ENCODE results near the gene PCED1B. TPM values are rescaled to one million over a fixed set of nuclear protein-coding genes. Genes with fewer than 3 reads are reported as not detected.

Gene PCED1B
- total and polyA plus RNA-seq, 2 donors (not counting 1 experiment from before 2014, with no cell fraction given) = 26.2 to 45.8 TPM

DNA sequence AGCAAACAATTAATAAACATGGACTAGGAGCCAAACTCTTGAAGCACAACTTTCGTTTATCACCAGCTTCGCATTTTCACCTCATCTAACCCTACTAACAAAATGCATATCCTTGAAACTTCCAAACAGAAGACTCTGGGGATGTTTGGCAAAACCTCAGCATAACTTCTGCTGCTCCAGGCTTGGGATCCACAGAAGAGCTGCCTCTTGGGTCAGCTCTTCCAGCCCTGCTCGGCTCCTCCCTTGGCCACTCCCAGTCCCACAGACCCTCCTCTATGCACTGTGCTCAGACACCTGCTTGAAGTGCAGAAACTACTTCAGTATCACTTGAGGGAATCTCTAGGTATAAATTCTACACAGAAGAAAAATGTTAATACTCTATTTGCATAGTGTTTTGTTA, 110.3 kb downstream of the PCED1B start:
- ChIA-PET POLR2A (no interaction called here), CTCF (no interaction called here)
- H3K27ac ChIP-seq (ENCODE audit: low read length in 2 of 2) = no peak overlapping the region
- peaks cover 63% of the 10 kb centered on the region for H3K4me1 Mint-ChIP-seq
- peak overlapping the region; percentile 23 for H3K27ac Mint-ChIP-seq
- H2AFZ ChIP-seq (ENCODE audit: insufficient read depth, low read depth, low read length, poor library complexity, severe bottlenecking) = no peak overlapping the region
- H3K4me1 ChIP-seq (ENCODE audit: control insufficient read depth in 2 of 2, insufficient read depth in 2 of 2, low read length in 2 of 2) = peaks cover 62 to 63% of the 10 kb centered on the region in 2 donors
- intact Hi-C loops (cut with micrococcal nuclease) = loop anchor here (5.0 to 10.0 kb wide), 2 partner anchors 118 to 515 kb away; partner anchors contain the start of gene RPAP3
- no peaks in the 10 kb centered on the region for H4K20me1 ChIP-seq (ENCODE audit: control insufficient read depth, insufficient read depth, low read length, poor library complexity, severe bottlenecking)
- no peaks in the 10 kb centered on the region for H3K27me3 ChIP-seq (replicated peaks in 1 of 4; ENCODE audit: control extremely low read depth in 1 of 4, control insufficient read depth in 3 of 4, insufficient read depth in 4 of 4, low read length in 3 of 4)
- no peak overlapping the region for H3K4me3 Mint-ChIP-seq
- H3K4me2 ChIP-seq (replicated peaks; ENCODE audit: low read depth, low read length, poor library complexity, severe bottlenecking) = peak overlapping the region; percentile 21
- no peak for DNase-seq
- H3K4me3 ChIP-seq (ENCODE audit: control extremely low read depth in 1 of 5, extremely low read depth in 1 of 5, insufficient read depth in 1 of 5, low read depth in 2 of 5, low read length in 4 of 5) = no peak overlapping the region
- TF ChIP-seq EZH2 (IDR thresholded peaks at IDR 0.05; ENCODE audit: borderline replicate concordance, insufficient read depth, low read depth, low read length, poor library complexity, severe bottlenecking) = no peak
- TF ChIP-seq, protein P1, sequence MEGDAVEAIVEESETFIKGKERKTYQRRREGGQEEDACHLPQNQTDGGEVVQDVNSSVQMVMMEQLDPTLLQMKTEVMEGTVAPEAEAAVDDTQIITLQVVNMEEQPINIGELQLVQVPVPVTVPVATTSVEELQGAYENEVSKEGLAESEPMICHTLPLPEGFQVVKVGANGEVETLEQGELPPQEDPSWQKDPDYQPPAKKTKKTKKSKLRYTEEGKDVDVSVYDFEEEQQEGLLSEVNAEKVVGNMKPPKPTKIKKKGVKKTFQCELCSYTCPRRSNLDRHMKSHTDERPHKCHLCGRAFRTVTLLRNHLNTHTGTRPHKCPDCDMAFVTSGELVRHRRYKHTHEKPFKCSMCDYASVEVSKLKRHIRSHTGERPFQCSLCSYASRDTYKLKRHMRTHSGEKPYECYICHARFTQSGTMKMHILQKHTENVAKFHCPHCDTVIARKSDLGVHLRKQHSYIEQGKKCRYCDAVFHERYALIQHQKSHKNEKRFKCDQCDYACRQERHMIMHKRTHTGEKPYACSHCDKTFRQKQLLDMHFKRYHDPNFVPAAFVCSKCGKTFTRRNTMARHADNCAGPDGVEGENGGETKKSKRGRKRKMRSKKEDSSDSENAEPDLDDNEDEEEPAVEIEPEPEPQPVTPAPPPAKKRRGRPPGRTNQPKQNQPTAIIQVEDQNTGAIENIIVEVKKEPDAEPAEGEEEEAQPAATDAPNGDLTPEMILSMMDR (IDR thresholded peaks at IDR 0.05) = no peak
- H3K9ac ChIP-seq (ENCODE audit: low read length) = no peak overlapping the region
- 84% methylated on average over 3 of the region's 3 CpGs for WGBS (ENCODE audit: insufficient coverage)
- peaks cover 0 to 9% of the 10 kb centered on the region in 2 experiments for H3K36me3 ChIP-seq (replicated peaks in 1 of 2; ENCODE audit: control extremely low read depth in 1 of 2, control insufficient read depth in 1 of 2, extremely low read depth in 1 of 2, insufficient read depth in 2 of 2, low read length in 1 of 2)
- no peak for ATAC-seq (ENCODE audit: low read depth)
- H3K79me2 ChIP-seq (ENCODE audit: control insufficient read depth, insufficient read depth, low read length) = peaks cover 24% of the 10 kb centered on the region
- H3K9me3 ChIP-seq (ENCODE audit: control extremely low read depth in 1 of 3, control insufficient read depth in 2 of 3, insufficient read depth in 1 of 3, low read length in 2 of 3) = no peaks in the 10 kb centered on the region
- no peaks in the 10 kb centered on the region for H3K27me3 Mint-ChIP-seq
- no peaks in the 10 kb centered on the region for H3K9me3 Mint-ChIP-seq (ENCODE audit: insufficient read depth)

DNA sequence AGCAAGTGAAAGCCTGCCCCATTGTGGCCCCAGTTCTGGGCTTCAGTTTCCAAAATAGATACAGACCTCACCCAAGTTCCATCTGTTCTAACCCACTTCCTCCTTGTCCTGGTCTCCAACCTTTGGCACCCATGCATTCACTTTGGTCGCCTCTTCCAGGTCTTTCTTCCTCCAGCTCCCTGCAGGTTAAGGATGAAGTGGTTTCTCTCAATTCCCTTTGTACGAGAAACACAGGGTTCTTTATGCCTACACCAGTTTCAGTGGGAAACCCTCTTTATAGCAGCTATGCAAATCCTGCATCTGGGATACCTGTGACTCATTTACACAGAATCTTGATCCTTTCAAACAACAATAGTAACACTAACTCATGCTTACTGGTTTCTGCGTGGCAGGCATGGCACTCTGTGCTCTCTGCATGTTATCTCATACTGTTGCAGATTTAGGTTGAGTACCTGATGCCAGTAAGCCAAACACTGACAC, 110.9 kb downstream of the PCED1B start:
- no peak overlapping the region for H3K9ac ChIP-seq (ENCODE audit: low read length)
- Mint-ChIP-seq H3K27me3 (no peaks in the 10 kb centered on the region), H3K27ac (peak overlapping the region; percentile 23), H3K4me1 (peaks cover 64% of the 10 kb centered on the region), H3K4me3 (peak overlapping the region; percentile 30), H3K9me3 (ENCODE audit: insufficient read depth) (no peaks in the 10 kb centered on the region)
- peaks cover 29% of the 10 kb centered on the region for H3K79me2 ChIP-seq (ENCODE audit: control insufficient read depth, insufficient read depth, low read length)
- H3K4me3 ChIP-seq (ENCODE audit: control extremely low read depth in 1 of 5, extremely low read depth in 1 of 5, insufficient read depth in 1 of 5, low read depth in 2 of 5, low read length in 4 of 5) = no peak overlapping the region
- H3K27ac ChIP-seq (ENCODE audit: low read length in 2 of 2) = no peak overlapping the region
- no peaks in the 10 kb centered on the region for H4K20me1 ChIP-seq (ENCODE audit: control insufficient read depth, insufficient read depth, low read length, poor library complexity, severe bottlenecking)
- peaks cover 62 to 67% of the 10 kb centered on the region in 2 donors for H3K4me1 ChIP-seq (ENCODE audit: control insufficient read depth in 2 of 2, insufficient read depth in 2 of 2, low read length in 2 of 2)
- CTCF ChIA-PET = interaction anchor here (1.0 kb wide), 1 partner anchor 8 kb away, joined by 3 read pairs; no protein-coding TSS in a partner anchor
- WGBS (ENCODE audit: insufficient coverage) = 60% methylated on average over 2 of the region's 3 CpGs
- ATAC-seq (ENCODE audit: low read depth) (no peak), DNase-seq (no peak)
- TF ChIP-seq EZH2 (IDR thresholded peaks at IDR 0.05; ENCODE audit: borderline replicate concordance, insufficient read depth, low read depth, low read length, poor library complexity, severe bottlenecking) = no peak
- TF ChIP-seq, protein P1 (IDR thresholded peaks at IDR 0.05) = no peak
- peak overlapping the region; percentile 21 for H3K4me2 ChIP-seq (replicated peaks; ENCODE audit: low read depth, low read length, poor library complexity, severe bottlenecking)
- intact Hi-C loops (cut with micrococcal nuclease) = loop anchor here (5.0 to 10.0 kb wide), 2 partner anchors 117 to 514 kb away; partner anchors contain the start of gene RPAP3
- POLR2A ChIA-PET = no interaction called here
- no peak overlapping the region for H2AFZ ChIP-seq (ENCODE audit: insufficient read depth, low read depth, low read length, poor library complexity, severe bottlenecking)
- peaks cover 0 to 9% of the 10 kb centered on the region in 2 experiments for H3K36me3 ChIP-seq (replicated peaks in 1 of 2; ENCODE audit: control extremely low read depth in 1 of 2, control insufficient read depth in 1 of 2, extremely low read depth in 1 of 2, insufficient read depth in 2 of 2, low read length in 1 of 2)
- H3K9me3 ChIP-seq (ENCODE audit: control extremely low read depth in 1 of 3, control insufficient read depth in 2 of 3, insufficient read depth in 1 of 3, low read length in 2 of 3) = no peaks in the 10 kb centered on the region
- H3K27me3 ChIP-seq (replicated peaks in 1 of 4; ENCODE audit: control extremely low read depth in 1 of 4, control insufficient read depth in 3 of 4, insufficient read depth in 4 of 4, low read length in 3 of 4) = no peaks in the 10 kb centered on the region
